ENCODE measurements around the gene CUX1.

DNA sequence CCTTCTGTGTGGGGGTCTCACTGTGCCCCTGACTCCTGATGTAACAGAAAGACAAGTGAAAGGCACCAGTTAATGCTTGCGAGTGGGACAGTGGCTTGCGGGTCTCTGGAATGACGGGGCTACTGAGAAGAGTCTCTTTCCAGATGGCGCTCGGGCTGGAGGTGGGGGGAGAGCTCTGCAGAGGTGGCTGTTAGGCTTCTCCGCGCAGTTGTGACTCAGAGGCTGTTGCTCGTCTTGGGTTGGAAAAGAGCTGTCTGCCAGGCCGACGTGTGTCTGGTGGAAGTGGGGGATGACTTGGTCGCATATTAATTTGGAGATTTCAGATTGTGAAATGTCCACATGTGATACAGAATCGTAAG is 441.3 kb downstream of the CUX1 start:
- TF ChIP-seq, protein P1, sequence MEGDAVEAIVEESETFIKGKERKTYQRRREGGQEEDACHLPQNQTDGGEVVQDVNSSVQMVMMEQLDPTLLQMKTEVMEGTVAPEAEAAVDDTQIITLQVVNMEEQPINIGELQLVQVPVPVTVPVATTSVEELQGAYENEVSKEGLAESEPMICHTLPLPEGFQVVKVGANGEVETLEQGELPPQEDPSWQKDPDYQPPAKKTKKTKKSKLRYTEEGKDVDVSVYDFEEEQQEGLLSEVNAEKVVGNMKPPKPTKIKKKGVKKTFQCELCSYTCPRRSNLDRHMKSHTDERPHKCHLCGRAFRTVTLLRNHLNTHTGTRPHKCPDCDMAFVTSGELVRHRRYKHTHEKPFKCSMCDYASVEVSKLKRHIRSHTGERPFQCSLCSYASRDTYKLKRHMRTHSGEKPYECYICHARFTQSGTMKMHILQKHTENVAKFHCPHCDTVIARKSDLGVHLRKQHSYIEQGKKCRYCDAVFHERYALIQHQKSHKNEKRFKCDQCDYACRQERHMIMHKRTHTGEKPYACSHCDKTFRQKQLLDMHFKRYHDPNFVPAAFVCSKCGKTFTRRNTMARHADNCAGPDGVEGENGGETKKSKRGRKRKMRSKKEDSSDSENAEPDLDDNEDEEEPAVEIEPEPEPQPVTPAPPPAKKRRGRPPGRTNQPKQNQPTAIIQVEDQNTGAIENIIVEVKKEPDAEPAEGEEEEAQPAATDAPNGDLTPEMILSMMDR (IDR thresholded peaks at IDR 0.05) = no peak
- TF ChIP-seq POLR2A (IDR thresholded peaks at IDR 0.05) = no peak

Measured in lower leg skin (tissue), 3 donors.